ENCODE results near the gene ADAD2.

ADAD2 gene

DNA sequence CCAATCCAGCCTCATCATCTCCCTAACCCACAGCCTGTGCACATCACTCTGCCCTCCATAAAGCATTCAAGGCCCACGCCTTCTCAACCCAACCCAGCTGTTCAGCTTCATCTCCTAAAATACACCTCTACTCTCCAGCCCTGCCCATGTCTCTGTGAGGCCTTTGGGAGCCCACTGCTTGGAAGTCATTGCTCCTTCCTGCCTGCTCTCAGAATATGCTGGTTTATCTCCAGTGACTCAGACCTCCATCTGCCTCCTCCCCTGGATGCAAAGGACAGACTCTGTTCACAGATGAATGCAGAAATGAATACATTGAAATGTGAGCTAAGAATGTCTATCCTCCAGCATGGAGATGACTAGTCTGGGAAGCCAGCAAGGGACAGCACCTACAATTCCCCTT, 29.9 kb downstream of the ADAD2 start:
- Histone ChIP-seq H3K4me3 (ENCODE audit: low read depth, low read length) (no peak overlapping the region), H3K27ac (ENCODE audit: extremely low read depth, low read depth, low read length) (no peak overlapping the region), H3K9me3 (ENCODE audit: control insufficient read depth, insufficient read depth, low read depth, low read length) (no peaks in the 10 kb centered on the region), H3K4me1 (ENCODE audit: control insufficient read depth, insufficient read depth, low read length) (no peaks in the 10 kb centered on the region), H3K36me3 (ENCODE audit: control insufficient read depth in 2 of 2, insufficient read depth in 1 of 2, low read length in 2 of 2) (no peaks in the 10 kb centered on the region)
- ChIA-PET POLR2A (no interaction called here), CTCF (no interaction called here)
- no peak for TF ChIP-seq ZNF37A (tag by site-specific recombination; IDR thresholded peaks at IDR 0.05)
- TF ChIP-seq ZNF623 (tag by site-specific recombination; IDR thresholded peaks at IDR 0.05) = no peak
- TF ChIP-seq ZNF398 (tag by site-specific recombination; IDR thresholded peaks at IDR 0.05) = no peak
- TF ChIP-seq, protein P1, sequence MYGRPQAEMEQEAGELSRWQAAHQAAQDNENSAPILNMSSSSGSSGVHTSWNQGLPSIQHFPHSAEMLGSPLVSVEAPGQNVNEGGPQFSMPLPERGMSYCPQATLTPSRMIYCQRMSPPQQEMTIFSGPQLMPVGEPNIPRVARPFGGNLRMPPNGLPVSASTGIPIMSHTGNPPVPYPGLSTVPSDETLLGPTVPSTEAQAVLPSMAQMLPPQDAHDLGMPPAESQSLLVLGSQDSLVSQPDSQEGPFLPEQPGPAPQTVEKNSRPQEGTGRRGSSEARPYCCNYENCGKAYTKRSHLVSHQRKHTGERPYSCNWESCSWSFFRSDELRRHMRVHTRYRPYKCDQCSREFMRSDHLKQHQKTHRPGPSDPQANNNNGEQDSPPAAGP (tag by site-specific recombination; IDR thresholded peaks at IDR 0.05) = no peak
- TF ChIP-seq ZNF530 (tag by site-specific recombination; IDR thresholded peaks at IDR 0.05; ENCODE audit: low read depth) = no peak
- TF ChIP-seq SCRT2 (tag by site-specific recombination; IDR thresholded peaks at IDR 0.05) = no peak
- TF ChIP-seq, protein P2, sequence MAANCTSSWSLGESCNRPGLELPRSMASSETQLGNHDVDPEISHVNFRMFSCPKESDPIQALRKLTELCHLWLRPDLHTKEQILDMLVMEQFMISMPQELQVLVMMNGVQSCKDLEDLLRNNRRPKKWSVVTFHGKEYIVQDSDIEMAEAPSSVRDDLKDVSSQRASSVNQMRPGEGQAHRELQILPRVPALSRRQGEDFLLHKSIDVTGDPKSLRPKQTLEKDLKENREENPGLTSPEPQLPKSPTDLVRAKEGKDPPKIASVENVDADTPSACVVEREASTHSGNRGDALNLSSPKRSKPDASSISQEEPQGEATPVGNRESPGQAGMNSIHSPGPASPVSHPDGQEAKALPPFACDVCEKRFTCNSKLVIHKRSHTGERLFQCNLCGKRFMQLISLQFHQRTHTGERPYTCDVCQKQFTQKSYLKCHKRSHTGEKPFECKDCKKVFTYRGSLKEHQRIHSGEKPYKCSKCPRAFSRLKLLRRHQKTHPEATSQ (tag by site-specific recombination; IDR thresholded peaks at IDR 0.05) = no peak
- no peak for TF ChIP-seq ZNF571 (tag by site-specific recombination; IDR thresholded peaks at IDR 0.05)
- TF ChIP-seq, protein P3, sequence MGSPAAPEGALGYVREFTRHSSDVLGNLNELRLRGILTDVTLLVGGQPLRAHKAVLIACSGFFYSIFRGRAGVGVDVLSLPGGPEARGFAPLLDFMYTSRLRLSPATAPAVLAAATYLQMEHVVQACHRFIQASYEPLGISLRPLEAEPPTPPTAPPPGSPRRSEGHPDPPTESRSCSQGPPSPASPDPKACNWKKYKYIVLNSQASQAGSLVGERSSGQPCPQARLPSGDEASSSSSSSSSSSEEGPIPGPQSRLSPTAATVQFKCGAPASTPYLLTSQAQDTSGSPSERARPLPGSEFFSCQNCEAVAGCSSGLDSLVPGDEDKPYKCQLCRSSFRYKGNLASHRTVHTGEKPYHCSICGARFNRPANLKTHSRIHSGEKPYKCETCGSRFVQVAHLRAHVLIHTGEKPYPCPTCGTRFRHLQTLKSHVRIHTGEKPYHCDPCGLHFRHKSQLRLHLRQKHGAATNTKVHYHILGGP (tag by site-specific recombination; IDR thresholded peaks at IDR 0.05) = no peak
- no peak for TF ChIP-seq ZNF664 (tag by site-specific recombination; IDR thresholded peaks at IDR 0.05)
- TF ChIP-seq ZBTB7A (tag by site-specific recombination; IDR thresholded peaks at IDR 0.05; ENCODE audit: low read depth) = no peak
- no peak for TF ChIP-seq ZNF658 (tag by site-specific recombination; IDR thresholded peaks at IDR 0.05)
- TF ChIP-seq KLF10 (tag by site-specific recombination; IDR thresholded peaks at IDR 0.05) = no peak
- TF ChIP-seq, protein P4, sequence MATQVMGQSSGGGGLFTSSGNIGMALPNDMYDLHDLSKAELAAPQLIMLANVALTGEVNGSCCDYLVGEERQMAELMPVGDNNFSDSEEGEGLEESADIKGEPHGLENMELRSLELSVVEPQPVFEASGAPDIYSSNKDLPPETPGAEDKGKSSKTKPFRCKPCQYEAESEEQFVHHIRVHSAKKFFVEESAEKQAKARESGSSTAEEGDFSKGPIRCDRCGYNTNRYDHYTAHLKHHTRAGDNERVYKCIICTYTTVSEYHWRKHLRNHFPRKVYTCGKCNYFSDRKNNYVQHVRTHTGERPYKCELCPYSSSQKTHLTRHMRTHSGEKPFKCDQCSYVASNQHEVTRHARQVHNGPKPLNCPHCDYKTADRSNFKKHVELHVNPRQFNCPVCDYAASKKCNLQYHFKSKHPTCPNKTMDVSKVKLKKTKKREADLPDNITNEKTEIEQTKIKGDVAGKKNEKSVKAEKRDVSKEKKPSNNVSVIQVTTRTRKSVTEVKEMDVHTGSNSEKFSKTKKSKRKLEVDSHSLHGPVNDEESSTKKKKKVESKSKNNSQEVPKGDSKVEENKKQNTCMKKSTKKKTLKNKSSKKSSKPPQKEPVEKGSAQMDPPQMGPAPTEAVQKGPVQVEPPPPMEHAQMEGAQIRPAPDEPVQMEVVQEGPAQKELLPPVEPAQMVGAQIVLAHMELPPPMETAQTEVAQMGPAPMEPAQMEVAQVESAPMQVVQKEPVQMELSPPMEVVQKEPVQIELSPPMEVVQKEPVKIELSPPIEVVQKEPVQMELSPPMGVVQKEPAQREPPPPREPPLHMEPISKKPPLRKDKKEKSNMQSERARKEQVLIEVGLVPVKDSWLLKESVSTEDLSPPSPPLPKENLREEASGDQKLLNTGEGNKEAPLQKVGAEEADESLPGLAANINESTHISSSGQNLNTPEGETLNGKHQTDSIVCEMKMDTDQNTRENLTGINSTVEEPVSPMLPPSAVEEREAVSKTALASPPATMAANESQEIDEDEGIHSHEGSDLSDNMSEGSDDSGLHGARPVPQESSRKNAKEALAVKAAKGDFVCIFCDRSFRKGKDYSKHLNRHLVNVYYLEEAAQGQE (tag by site-specific recombination; IDR thresholded peaks at IDR 0.05) = no peak
- no peak for TF ChIP-seq ZNF596 (tag by site-specific recombination; IDR thresholded peaks at IDR 0.05)
- TF ChIP-seq ZFP69B (tag by site-specific recombination; IDR thresholded peaks at IDR 0.05) = no peak
- TF ChIP-seq, protein P5, sequence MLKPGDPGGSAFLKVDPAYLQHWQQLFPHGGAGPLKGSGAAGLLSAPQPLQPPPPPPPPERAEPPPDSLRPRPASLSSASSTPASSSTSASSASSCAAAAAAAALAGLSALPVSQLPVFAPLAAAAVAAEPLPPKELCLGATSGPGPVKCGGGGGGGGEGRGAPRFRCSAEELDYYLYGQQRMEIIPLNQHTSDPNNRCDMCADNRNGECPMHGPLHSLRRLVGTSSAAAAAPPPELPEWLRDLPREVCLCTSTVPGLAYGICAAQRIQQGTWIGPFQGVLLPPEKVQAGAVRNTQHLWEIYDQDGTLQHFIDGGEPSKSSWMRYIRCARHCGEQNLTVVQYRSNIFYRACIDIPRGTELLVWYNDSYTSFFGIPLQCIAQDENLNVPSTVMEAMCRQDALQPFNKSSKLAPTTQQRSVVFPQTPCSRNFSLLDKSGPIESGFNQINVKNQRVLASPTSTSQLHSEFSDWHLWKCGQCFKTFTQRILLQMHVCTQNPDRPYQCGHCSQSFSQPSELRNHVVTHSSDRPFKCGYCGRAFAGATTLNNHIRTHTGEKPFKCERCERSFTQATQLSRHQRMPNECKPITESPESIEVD (tag by site-specific recombination; IDR thresholded peaks at IDR 0.05) = no peak
- no peak for TF ChIP-seq ZNF24 (tag by site-specific recombination; IDR thresholded peaks at IDR 0.05)
- TF ChIP-seq SP3 (tag by site-specific recombination; IDR thresholded peaks at IDR 0.05) = no peak
- TF ChIP-seq PBX3 (CRISPR knock-in tag; IDR thresholded peaks at IDR 0.05) = no peak

All from HEK293 (cell line).